ENCODE results near the gene PDE3B. TPM values are rescaled to one million over a fixed set of nuclear protein-coding genes. Genes with fewer than 3 reads are reported as not detected.

The PDE3B gene
- total and polyA plus RNA-seq, 2 of the 4 experiments (the other 2 are of a cell fraction) = 0.21 to 1.3 TPM

DNA sequence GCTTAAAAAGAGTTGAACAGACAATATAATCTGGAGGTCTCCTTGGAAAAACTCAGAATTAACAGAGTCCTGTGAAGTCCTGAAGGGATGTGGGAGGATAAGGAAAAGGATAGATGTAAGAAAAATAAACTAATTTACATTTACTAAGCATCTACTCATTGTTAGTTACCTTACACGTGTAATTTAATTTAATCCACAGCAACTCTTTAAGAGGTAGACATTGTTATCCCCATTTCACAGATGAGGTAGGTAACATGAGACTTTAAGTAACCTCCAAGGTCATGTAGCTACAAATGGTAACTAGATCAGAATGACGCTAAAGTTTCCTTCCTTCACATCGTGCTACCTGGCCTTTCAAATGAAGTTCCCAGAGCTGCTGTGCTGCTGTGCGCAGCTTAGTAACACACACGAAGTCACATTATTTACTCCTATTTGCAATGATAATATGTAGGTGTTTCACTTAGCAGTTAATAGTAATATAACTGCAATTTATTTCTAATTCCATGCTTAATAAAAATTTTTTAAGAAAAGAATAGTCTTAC, 5.7 kb upstream of the PDE3B start:
- in situ Hi-C loops (cut with MboI; ENCODE audit: low sequenced_read_pairs) (no loop called here), intact Hi-C loops (cut with micrococcal nuclease) (no loop called here)
- ATAC-seq (ENCODE audit: low read depth) = no peak

More for the DNA sequence above, 5.7 kb upstream of the PDE3B start:
- ChIA-PET CTCF (interaction anchor here (0.5 kb wide), 1 partner anchor 729 kb away, joined by 3 read pairs; no protein-coding TSS in a partner anchor), POLR2A (ENCODE audit: unreplicated experiment) (no interaction called here)
- Histone ChIP-seq H4K91ac (ENCODE audit: insufficient read depth, low read depth, low read length) (no peak overlapping the region), H3K36me3 (ENCODE audit: control insufficient read depth, insufficient read depth, low read length) (no peaks in the 10 kb centered on the region), H4K20me1 (ENCODE audit: insufficient read depth, low read length) (no peaks in the 10 kb centered on the region), H3K4me2 (ENCODE audit: low read depth, low read length) (no peak overlapping the region), H4K5ac (ENCODE audit: low read depth, low read length) (no peak overlapping the region), H3K79me1 (ENCODE audit: low read depth in 1 of 2, low read length in 2 of 2) (no peaks in the 10 kb centered on the region), H3K56ac (ENCODE audit: extremely low read depth, insufficient read depth, low read length) (no peak overlapping the region), H3K14ac (replicated peaks; ENCODE audit: low read depth, low read length) (no peak overlapping the region), H2BK15ac (ENCODE audit: low read depth, low read length) (no peak overlapping the region), H3K4me3 (ENCODE audit: insufficient read depth, low read depth, low read length) (no peak overlapping the region), H2BK5ac (ENCODE audit: low read depth, low read length, poor library complexity, severe bottlenecking) (no peak overlapping the region), H3K4me1 (ENCODE audit: control insufficient read depth, insufficient read depth, low read length) (no peaks in the 10 kb centered on the region), H2AK5ac (ENCODE audit: low read depth, low read length) (no peak overlapping the region), H4K8ac (ENCODE audit: low read depth in 2 of 2, low read length in 2 of 2) (no peak overlapping the region), H2AK9ac (replicated peaks; ENCODE audit: low read depth, low read length, poor library complexity) (no peak overlapping the region), H3K9ac (ENCODE audit: low read depth, low read length) (no peak overlapping the region), H3K27ac (ENCODE audit: insufficient read depth, low read length) (no peak overlapping the region), H3K9me1 (ENCODE audit: insufficient read depth, low read length) (no peaks in the 10 kb centered on the region), H2BK120ac (ENCODE audit: low read depth, low read length) (no peak overlapping the region), H3K23ac (ENCODE audit: low read depth, low read length) (no peak overlapping the region), H3K4ac (ENCODE audit: low read depth, low read length) (no peak overlapping the region), H3K27me3 (ENCODE audit: control insufficient read depth, insufficient read depth, low read length) (peaks cover 2% of the 10 kb centered on the region), H3K9me3 (ENCODE audit: control insufficient read depth, insufficient read depth, low read length) (no peaks in the 10 kb centered on the region), H3K18ac (ENCODE audit: low read depth, low read length) (no peak overlapping the region), H2BK20ac (ENCODE audit: low read depth, low read length) (no peak overlapping the region), H2AFZ (replicated peaks; ENCODE audit: low read length, poor library complexity) (no peak overlapping the region)
- DNase-seq = no peak
- dilution Hi-C loops (cut with HindIII; ENCODE audit: low sequenced_read_pairs, unreplicated experiment) = no loop called here
- WGBS, 2 experiments (ENCODE audit: extremely low coverage in 2 of 2, insufficient read length in 1 of 2) = no CpG with 5 or more reads among the region's 5 CpGs
- TF ChIP-seq BHLHE40 (IDR thresholded peaks at IDR 0.05; ENCODE audit: low read depth, low read length) = no peak
- no peak for TF ChIP-seq RCOR1 (IDR thresholded peaks at IDR 0.05; ENCODE audit: insufficient replicate concordance, low read length)
- TF ChIP-seq MXI1 (IDR thresholded peaks at IDR 0.05; ENCODE audit: borderline replicate concordance, low read depth, low read length) = no peak
- no peak for TF ChIP-seq MAZ (IDR thresholded peaks at IDR 0.05; ENCODE audit: borderline replicate concordance, low read depth, low read length)
- TF ChIP-seq, protein P1, sequence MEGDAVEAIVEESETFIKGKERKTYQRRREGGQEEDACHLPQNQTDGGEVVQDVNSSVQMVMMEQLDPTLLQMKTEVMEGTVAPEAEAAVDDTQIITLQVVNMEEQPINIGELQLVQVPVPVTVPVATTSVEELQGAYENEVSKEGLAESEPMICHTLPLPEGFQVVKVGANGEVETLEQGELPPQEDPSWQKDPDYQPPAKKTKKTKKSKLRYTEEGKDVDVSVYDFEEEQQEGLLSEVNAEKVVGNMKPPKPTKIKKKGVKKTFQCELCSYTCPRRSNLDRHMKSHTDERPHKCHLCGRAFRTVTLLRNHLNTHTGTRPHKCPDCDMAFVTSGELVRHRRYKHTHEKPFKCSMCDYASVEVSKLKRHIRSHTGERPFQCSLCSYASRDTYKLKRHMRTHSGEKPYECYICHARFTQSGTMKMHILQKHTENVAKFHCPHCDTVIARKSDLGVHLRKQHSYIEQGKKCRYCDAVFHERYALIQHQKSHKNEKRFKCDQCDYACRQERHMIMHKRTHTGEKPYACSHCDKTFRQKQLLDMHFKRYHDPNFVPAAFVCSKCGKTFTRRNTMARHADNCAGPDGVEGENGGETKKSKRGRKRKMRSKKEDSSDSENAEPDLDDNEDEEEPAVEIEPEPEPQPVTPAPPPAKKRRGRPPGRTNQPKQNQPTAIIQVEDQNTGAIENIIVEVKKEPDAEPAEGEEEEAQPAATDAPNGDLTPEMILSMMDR (conservative IDR thresholded peaks at IDR 0.05; ENCODE audit: low read depth, low read length) = no peak
- TF ChIP-seq ELK1 (IDR thresholded peaks at IDR 0.05; ENCODE audit: borderline replicate concordance, low read depth, low read length) = no peak
- TF ChIP-seq RAD21 (IDR thresholded peaks at IDR 0.05; ENCODE audit: low read length) = no peak
- no peak for TF ChIP-seq USF2 (IDR thresholded peaks at IDR 0.05; ENCODE audit: low read depth, low read length)
- TF ChIP-seq NFE2L2 (IDR thresholded peaks at IDR 0.05; ENCODE audit: low read depth, low read length) = no peak
- TF ChIP-seq RFX5 (IDR thresholded peaks at IDR 0.05; ENCODE audit: low read depth, low read length) = no peak
- TF ChIP-seq CHD1 (IDR thresholded peaks at IDR 0.05; ENCODE audit: low read depth, low read length) = no peak
- no peak for TF ChIP-seq POLR2A (IDR thresholded peaks at IDR 0.05; ENCODE audit: low read depth, low read length)
- BruUV-seq (replicated peaks) = no TSS peak

All from IMR-90 (cell line).